ENCODE results near the gene NTRK3.

DNA sequence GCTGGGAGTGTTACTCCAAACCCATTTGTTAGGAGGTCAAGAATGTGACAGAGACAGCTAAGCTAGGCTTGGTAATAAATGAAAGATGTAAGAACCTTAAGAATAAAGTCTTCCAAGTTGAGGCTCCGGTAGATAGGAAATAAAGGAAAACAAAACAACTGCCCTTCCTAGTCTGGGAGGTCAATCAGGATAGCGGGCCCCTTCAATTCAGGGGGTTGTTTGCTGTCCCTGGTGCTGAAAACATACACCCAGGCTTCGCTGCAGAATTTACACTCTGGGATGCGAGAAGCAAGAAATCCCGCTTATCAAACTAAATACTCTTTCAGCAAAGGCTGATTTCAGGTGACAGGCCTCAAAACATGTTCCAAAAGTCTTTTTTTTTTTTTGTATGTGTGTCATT lies 393.4 kb downstream of the NTRK3 start:
- TF ChIP-seq POLR2AphosphoS5 (IDR thresholded peaks at IDR 0.05; ENCODE audit: borderline replicate concordance, low read depth, low read length) (no peak), EZH2 (IDR thresholded peaks at IDR 0.05) (no peak)

Measured in SK-N-MC (cell line).